Cardiac muscle cell (in vitro differentiated cells and primary cell): ENCODE measurements around the gene GSC2. TPM values are rescaled to one million over a fixed set of nuclear protein-coding genes. Genes with fewer than 3 reads are reported as not detected.

Source experiments
- DNase-seq, 2 donors: peaks; one replicate each; pipeline versions ENCODE4 v3.0.0 to v3.0.0-alpha.2; 2010 to 2017; ENCODE audit warnings: low read depth in 1 of 2, low spot score in 1 of 2
- H3K27ac ChIP-seq: fragments of 200-600 bp; sonication (generic); 2 replicates; pipeline ENCODE4 v1.5.1; 2016
- H3K27me3 ChIP-seq: fragments of 200-600 bp; sonication (generic); 2 replicates; pipeline ENCODE4 v1.6.0; 2016; ENCODE audit warnings: control low read depth
- H3K36me3 ChIP-seq: fragments of 200-600 bp; sonication (generic); 2 replicates; pipeline ENCODE4 v1.5.1; 2016; ENCODE audit warnings: control low read depth
- H3K4me1 ChIP-seq: fragments of 200-600 bp; sonication (generic); 2 replicates; pipeline ENCODE4 v1.8.1; 2017; ENCODE audit warnings: low read depth, mild to moderate bottlenecking, mixed run types
- H3K4me3 ChIP-seq: fragments of 200-600 bp; sonication (generic); 2 replicates; pipeline ENCODE4 v1.5.1; 2016; ENCODE audit warnings: mild to moderate bottlenecking
- H3K9me3 ChIP-seq: fragments of 200-600 bp; sonication (generic); 2 replicates; pipeline ENCODE4 v1.5.1; 2017; ENCODE audit warnings: low read depth, mild to moderate bottlenecking, control low read depth
- CTCF ChIP-seq: IDR thresholded peaks from 2 replicates; pipeline ENCODE4 v1.5.1; 2012; ENCODE audit warnings: low read depth, mild to moderate bottlenecking, low read length
- polyA plus RNA-seq: library from polyadenylated mRNA; unstranded; fragments of >200 nt; fragmentation: Nextera tagmentation; extraction: Ambion mirVana; gene quantifications from 2 replicates; pipeline ENCODE4 v1.2.1, GENCODE V29; 2016
- total RNA-seq: library from RNA; depleted of rRNA; stranded (reverse); fragments of >200 nt; gene quantifications from 2 replicates; pipeline ENCODE4 v1.2.3, GENCODE V29; 2016

Gene GSC2
- total and polyA plus RNA-seq, 2 experiments from 2014 or later: not detected

- H3K36me3 ChIP-seq: no peaks in the 10 kb centered on the region
- H3K27me3 ChIP-seq: peaks cover 82% of the 10 kb centered on the region
- no peaks in the 10 kb centered on the region for H3K4me1 ChIP-seq
- no peak for DNase-seq
- H3K27ac ChIP-seq: no peak overlapping the region
- H3K9me3 ChIP-seq: no peaks in the 10 kb centered on the region
- no peak overlapping the region for H3K4me3 ChIP-seq
- TF ChIP-seq CTCF: no peak
Observed at GRCh38 chr22:19152942-19153883, 3.1 kb upstream of the GSC2 start.

- no peak for TF ChIP-seq CTCF
- no peaks in the 10 kb centered on the region for H3K36me3 ChIP-seq
- peaks cover 95% of the 10 kb centered on the region for H3K27me3 ChIP-seq
Observed at GRCh38 chr22:19151329-19152191, 1.5 kb upstream of the GSC2 start.

GRCh38 chr22:19150482-19151328 is 613 bp upstream of the GSC2 start:
- Histone ChIP-seq H3K27me3 (peaks cover 96% of the 10 kb centered on the region), H3K36me3 (no peaks in the 10 kb centered on the region), H3K4me1 (no peaks in the 10 kb centered on the region), H3K4me3 (no peak overlapping the region), H3K9me3 (no peaks in the 10 kb centered on the region), H3K27ac (no peak overlapping the region)
- DNase-seq: no peak
- no peak for TF ChIP-seq CTCF

More at GRCh38 chr22:19151329-19152191, 1.5 kb upstream of the GSC2 start:
- Histone ChIP-seq H3K4me3 (no peak overlapping the region), H3K4me1 (no peaks in the 10 kb centered on the region), H3K27ac (no peak overlapping the region), H3K9me3 (no peaks in the 10 kb centered on the region)
- no peak for DNase-seq

GRCh38 chr22:19149047-19149883 is 827 bp downstream of the GSC2 start:
- peak; percentile 5 to 8 for DNase-seq
- H3K27me3 ChIP-seq: peaks cover 85% of the 10 kb centered on the region
- H3K4me1 ChIP-seq: no peaks in the 10 kb centered on the region
- H3K4me3 ChIP-seq: no peak overlapping the region
- TF ChIP-seq CTCF: no peak
- no peaks in the 10 kb centered on the region for H3K9me3 ChIP-seq
- H3K36me3 ChIP-seq: no peaks in the 10 kb centered on the region
- no peak overlapping the region for H3K27ac ChIP-seq
